HepG2 (cell line): Measurements from ENCODE around the gene L3MBTL1. TPM values are rescaled to one million over a fixed set of nuclear protein-coding genes. Genes with fewer than 3 reads are reported as not detected.

Experiments used
- CHCHD3 ChIP-seq: sonication (generic); formaldehyde crosslinking; IDR thresholded peaks from 2 replicates; pipeline ENCODE4 v1.8.0; 2022; ENCODE audit warnings: mild to moderate bottlenecking, missing genetic modification reagents, moderate library complexity
- ESRRA ChIP-seq: sonication (generic); formaldehyde crosslinking; IDR thresholded peaks from 2 replicates; pipeline ENCODE4 v1.5.1; 2020; ENCODE audit warnings: mild to moderate bottlenecking, low read depth, missing genetic modification reagents
- HMG20B ChIP-seq: conservative IDR thresholded peaks from 2 replicates; pipeline ENCODE4 v1.6.1; 2016; ENCODE audit warnings: missing genetic modification reagents, missing compliant biosample characterization
- MBNL3 ChIP-seq: fragments of 250-450 bp; sonication (Bioruptor Pico); conservative IDR thresholded peaks from 2 replicates; pipeline ENCODE4 v1.8.0; 2022; ENCODE audit warnings: mild to moderate bottlenecking, inconsistent platforms
- SP4 ChIP-seq: sonication (generic); formaldehyde crosslinking; IDR thresholded peaks from 2 replicates; pipeline ENCODE4 v1.8.1; 2023; ENCODE audit warnings: mild to moderate bottlenecking, missing genetic modification reagents
- SRF ChIP-seq: IDR thresholded peaks from 2 replicates; pipeline ENCODE4 v1.6.1; 2011; ENCODE audit warnings: mild to moderate bottlenecking, low read depth, low read length, moderate library complexity
- TRIM22 ChIP-seq: fragments of 450-650 bp; IDR thresholded peaks from 2 replicates; pipeline ENCODE4 v1.6.1; 2017
- YY1 ChIP-seq: IDR thresholded peaks from 2 replicates; pipeline ENCODE4 v1.6.1; 2011; ENCODE audit warnings: low read length, low read depth, moderate library complexity, mild to moderate bottlenecking; ENCODE audit not compliant: insufficient read depth, insufficient replicate concordance
- ZBTB34 ChIP-seq: sonication (generic); formaldehyde crosslinking; IDR thresholded peaks from 2 replicates; pipeline ENCODE4 v1.8.0; 2022; ENCODE audit warnings: mild to moderate bottlenecking, missing genetic modification reagents
- ZBTB7B ChIP-seq: sonication (generic); formaldehyde crosslinking; IDR thresholded peaks from 2 replicates; pipeline ENCODE4 v1.4.0; 2020; ENCODE audit warnings: missing genetic modification reagents
- ZFP82 ChIP-seq: sonication (generic); formaldehyde crosslinking; IDR thresholded peaks from 2 replicates; pipeline ENCODE4 v1.5.1; 2020; ENCODE audit warnings: mild to moderate bottlenecking, missing genetic modification reagents, borderline replicate concordance
- ZNF383 ChIP-seq: sonication (generic); formaldehyde crosslinking; IDR thresholded peaks from 2 replicates; pipeline ENCODE4 v1.4.0; 2020; ENCODE audit warnings: missing genetic modification reagents, mild to moderate bottlenecking, borderline replicate concordance
- polyA plus RNA-seq, 8 experiments: library from polyadenylated mRNA; depleted of rRNA in 3 of 8; stranded (reverse) in 7 of 8; unstranded in 1 of 8; fragments of >200 nt; fragmentation: Illumina TruSeq in 4 of 8; extraction: Trizol in 4 of 8; gene quantifications; 2 replicates each; pipeline versions ENCODE4 v1.2.1 to v1.2.3, GENCODE V29; 2011 to 2016; ENCODE audit warnings: low read depth in 4 of 8, missing spikeins in 1 of 8, mixed read lengths in 1 of 8; ENCODE audit not compliant: insufficient read depth in 1 of 8
- total RNA-seq, 5 experiments: library from RNA; depleted of rRNA; stranded (reverse); fragments of >200 nt; fragmentation: Illumina TruSeq; extraction: Trizol; gene quantifications; 2 replicates each; pipeline ENCODE4 v1.2.3, GENCODE V29; 2016; ENCODE audit warnings: low read depth in 1 of 5
- TF ChIP-seq, protein P1 (sequence below): sonication (generic); formaldehyde crosslinking; IDR thresholded peaks from 2 replicates; pipeline ENCODE4 v1.5.0; 2020; ENCODE audit warnings: mild to moderate bottlenecking, missing genetic modification reagents, borderline replicate concordance
- TF ChIP-seq, protein P2 (sequence below): sonication (generic); formaldehyde crosslinking; IDR thresholded peaks from 2 replicates; pipeline ENCODE4 v1.5.0; 2020; ENCODE audit warnings: mild to moderate bottlenecking, missing genetic modification reagents, borderline replicate concordance

The L3MBTL1 gene
- total and polyA plus RNA-seq, 2 of the 13 experiments (the other 11 are each of a cell fraction or from before 2014, with no cell fraction given): 9.0 to 17.8 TPM

- no peak; the same call in 1 of the 2 replicates for TF ChIP-seq ZBTB34 (CRISPR knock-in tag)
- no peak for TF ChIP-seq ZBTB7B
- no peak for TF ChIP-seq CHCHD3 (CRISPR knock-in tag)
- TF ChIP-seq ESRRA: no peak
- peak; percentile 43 for TF ChIP-seq SP4
- peak; percentile 15; the same call in 1 of the 2 replicates for TF ChIP-seq ZFP82 (CRISPR knock-in tag)
- TF ChIP-seq, protein P1, sequence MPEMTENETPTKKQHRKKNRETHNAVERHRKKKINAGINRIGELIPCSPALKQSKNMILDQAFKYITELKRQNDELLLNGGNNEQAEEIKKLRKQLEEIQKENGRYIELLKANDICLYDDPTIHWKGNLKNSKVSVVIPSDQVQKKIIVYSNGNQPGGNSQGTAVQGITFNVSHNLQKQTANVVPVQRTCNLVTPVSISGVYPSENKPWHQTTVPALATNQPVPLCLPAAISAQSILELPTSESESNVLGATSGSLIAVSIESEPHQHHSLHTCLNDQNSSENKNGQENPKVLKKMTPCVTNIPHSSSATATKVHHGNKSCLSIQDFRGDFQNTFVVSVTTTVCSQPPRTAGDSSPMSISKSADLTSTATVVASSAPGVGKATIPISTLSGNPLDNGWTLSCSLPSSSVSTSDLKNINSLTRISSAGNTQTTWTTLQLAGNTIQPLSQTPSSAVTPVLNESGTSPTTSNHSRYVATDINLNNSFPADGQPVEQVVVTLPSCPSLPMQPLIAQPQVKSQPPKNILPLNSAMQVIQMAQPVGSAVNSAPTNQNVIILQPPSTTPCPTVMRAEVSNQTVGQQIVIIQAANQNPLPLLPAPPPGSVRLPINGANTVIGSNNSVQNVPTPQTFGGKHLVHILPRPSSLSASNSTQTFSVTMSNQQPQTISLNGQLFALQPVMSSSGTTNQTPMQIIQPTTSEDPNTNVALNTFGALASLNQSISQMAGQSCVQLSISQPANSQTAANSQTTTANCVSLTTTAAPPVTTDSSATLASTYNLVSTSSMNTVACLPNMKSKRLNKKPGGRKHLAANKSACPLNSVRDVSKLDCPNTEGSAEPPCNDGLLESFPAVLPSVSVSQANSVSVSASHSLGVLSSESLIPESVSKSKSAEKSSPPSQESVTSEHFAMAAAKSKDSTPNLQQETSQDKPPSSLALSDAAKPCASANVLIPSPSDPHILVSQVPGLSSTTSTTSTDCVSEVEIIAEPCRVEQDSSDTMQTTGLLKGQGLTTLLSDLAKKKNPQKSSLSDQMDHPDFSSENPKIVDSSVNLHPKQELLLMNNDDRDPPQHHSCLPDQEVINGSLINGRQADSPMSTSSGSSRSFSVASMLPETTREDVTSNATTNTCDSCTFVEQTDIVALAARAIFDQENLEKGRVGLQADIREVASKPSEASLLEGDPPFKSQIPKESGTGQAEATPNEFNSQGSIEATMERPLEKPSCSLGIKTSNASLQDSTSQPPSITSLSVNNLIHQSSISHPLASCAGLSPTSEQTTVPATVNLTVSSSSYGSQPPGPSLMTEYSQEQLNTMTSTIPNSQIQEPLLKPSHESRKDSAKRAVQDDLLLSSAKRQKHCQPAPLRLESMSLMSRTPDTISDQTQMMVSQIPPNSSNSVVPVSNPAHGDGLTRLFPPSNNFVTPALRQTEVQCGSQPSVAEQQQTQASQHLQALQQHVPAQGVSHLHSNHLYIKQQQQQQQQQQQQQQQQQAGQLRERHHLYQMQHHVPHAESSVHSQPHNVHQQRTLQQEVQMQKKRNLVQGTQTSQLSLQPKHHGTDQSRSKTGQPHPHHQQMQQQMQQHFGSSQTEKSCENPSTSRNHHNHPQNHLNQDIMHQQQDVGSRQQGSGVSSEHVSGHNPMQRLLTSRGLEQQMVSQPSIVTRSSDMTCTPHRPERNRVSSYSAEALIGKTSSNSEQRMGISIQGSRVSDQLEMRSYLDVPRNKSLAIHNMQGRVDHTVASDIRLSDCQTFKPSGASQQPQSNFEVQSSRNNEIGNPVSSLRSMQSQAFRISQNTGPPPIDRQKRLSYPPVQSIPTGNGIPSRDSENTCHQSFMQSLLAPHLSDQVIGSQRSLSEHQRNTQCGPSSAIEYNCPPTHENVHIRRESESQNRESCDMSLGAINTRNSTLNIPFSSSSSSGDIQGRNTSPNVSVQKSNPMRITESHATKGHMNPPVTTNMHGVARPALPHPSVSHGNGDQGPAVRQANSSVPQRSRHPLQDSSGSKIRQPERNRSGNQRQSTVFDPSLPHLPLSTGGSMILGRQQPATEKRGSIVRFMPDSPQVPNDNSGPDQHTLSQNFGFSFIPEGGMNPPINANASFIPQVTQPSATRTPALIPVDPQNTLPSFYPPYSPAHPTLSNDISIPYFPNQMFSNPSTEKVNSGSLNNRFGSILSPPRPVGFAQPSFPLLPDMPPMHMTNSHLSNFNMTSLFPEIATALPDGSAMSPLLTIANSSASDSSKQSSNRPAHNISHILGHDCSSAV (CRISPR knock-in tag): no peak
- no peak for TF ChIP-seq TRIM22
- peak; percentile 43 for TF ChIP-seq YY1
- no peak for TF ChIP-seq SRF
- TF ChIP-seq, protein P2, sequence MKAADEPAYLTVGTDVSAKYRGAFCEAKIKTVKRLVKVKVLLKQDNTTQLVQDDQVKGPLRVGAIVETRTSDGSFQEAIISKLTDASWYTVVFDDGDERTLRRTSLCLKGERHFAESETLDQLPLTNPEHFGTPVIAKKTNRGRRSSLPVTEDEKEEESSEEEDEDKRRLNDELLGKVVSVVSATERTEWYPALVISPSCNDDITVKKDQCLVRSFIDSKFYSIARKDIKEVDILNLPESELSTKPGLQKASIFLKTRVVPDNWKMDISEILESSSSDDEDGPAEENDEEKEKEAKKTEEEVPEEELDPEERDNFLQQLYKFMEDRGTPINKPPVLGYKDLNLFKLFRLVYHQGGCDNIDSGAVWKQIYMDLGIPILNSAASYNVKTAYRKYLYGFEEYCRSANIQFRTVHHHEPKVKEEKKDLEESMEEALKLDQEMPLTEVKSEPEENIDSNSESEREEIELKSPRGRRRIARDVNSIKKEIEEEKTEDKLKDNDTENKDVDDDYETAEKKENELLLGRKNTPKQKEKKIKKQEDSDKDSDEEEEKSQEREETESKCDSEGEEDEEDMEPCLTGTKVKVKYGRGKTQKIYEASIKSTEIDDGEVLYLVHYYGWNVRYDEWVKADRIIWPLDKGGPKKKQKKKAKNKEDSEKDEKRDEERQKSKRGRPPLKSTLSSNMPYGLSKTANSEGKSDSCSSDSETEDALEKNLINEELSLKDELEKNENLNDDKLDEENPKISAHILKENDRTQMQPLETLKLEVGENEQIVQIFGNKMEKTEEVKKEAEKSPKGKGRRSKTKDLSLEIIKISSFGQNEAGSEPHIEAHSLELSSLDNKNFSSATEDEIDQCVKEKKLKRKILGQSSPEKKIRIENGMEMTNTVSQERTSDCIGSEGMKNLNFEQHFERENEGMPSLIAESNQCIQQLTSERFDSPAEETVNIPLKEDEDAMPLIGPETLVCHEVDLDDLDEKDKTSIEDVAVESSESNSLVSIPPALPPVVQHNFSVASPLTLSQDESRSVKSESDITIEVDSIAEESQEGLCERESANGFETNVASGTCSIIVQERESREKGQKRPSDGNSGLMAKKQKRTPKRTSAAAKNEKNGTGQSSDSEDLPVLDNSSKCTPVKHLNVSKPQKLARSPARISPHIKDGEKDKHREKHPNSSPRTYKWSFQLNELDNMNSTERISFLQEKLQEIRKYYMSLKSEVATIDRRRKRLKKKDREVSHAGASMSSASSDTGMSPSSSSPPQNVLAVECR (CRISPR knock-in tag): no peak
- TF ChIP-seq HMG20B (CRISPR knock-in tag): no peak
- no peak for TF ChIP-seq MBNL3
- TF ChIP-seq ZNF383 (CRISPR knock-in tag): no peak; the same call in 1 of the 2 replicates
Observed at GRCh38 chr20:43590036-43590391, 82.5 kb downstream of the L3MBTL1 start (continued).
